HG03064 (cell line): ENCODE measurements around the gene GAB1.
A peak's percentile ranks its signal among the peaks of the same experiment; 100 is the strongest.

ENCODE experiments used
- ATAC-seq: cut with Tn5 transposase; IDR thresholded peaks from one replicate; pipeline ENCODE4 v1.9.1; 2021; ENCODE audit warnings: low read depth; ENCODE audit not compliant: unreplicated experiment

GAB1 gene

DNA sequence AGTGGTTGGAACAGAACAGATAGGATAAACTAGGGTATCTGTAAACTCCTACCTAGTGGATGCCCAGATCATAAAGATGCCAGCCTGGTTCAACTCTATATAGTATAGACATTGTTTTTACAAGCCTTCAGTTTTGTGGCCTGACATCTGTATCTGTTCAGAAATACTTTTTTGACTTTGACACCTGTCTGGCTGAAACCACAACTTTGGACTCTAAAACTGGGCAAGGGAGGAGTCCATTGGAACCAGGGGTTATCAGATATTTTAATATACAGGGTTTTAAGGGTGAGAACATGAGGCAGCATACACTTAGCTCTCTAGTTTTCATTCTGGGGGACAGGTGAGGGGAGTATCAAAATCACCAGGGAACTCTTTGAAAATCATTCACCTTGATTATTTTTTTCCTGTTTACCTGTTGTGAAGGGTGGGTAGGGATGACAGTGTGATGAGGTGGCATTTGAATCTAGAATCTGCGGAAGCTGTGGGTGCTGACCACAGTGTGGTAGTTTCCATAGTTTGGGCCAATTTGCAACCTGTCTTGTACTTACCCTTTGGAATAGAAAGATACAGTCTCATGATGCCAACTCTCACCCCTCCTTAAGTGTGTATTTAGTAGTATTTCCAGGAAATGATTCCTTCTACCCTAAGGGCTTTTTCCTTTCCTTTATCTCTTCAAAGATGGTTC lies 20.6 kb downstream of the GAB1 start:
- no peak for ATAC-seq

DNA sequence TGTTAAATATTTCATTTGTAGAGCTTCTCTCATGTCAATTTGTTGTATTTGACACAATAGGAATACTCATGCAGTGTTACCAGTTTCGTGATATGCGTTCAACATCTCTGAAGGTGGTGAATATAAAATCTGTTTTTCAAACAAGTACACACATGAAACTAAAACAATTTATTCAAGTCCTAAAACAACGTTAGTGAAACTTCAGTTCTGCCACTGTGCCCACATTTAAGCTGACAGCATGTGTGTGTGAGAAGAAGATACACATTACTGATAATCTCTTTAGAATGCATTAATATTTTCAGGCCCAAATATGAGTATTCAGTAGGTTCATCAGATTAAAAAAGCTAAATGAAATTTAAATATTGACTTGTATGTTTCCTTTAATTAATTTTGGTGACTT lies 21.7 kb downstream of the GAB1 start:
- no peak for ATAC-seq

DNA sequence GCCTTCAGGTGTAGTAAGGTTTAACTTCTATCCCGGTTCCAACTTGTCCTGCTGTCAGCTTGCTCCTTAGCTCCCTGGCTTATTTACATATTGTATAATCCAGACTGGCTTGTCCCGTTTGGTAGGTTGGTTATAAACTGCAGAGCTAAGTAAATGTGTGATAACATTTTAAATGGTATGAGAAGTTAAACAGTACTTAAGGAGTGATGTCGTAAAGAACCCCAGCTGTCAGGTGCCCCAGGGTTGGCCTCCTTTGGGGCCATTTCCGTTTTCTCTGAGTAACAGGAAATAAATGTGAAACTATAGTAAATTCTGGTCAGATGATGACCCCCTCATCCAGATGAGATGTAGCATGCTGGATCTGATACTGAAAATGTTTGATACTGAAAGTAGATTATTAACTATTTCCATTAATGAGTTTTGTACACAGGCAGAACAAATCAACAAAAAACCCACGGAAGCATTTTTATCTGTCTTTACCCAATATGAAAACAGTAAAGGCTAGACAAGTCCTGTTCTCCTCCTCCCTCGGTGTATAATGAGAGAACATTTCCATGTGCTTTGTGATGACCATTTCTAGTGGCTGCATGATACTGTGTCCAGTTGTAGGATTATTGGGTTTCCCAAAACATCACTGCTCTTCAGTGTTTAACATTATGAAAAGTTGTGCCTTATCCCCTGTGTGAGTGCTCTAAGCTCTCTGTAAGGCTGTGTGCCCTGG lies 22.4 kb downstream of the GAB1 start:
- peak; percentile 90 for ATAC-seq

DNA sequence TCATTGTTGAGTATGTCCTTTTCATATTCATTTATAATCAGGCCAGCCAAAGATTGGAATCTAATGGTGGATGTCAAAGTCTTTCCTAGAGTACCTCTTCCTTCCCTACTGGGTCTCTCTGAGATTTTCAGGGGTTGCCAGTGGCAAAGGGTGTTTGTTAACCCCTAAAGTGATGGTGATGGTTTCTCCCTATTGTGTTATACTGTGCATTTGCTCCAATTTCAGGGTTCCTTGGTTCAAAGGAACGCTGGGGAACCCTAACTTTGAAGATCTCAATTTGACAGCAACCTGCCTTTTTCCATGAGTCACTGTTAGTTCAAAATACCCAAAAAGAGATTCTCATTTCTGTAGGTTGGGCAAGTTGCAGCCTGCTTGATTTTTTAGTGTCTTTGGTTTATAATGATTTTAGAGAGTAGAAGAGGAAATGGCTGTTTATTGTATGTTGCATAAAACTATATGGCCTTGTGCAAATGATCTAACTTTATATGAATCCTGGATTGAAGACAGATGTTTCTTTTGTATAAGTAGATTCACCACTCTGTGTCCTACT lies 23.0 kb downstream of the GAB1 start:
- no peak for ATAC-seq

DNA sequence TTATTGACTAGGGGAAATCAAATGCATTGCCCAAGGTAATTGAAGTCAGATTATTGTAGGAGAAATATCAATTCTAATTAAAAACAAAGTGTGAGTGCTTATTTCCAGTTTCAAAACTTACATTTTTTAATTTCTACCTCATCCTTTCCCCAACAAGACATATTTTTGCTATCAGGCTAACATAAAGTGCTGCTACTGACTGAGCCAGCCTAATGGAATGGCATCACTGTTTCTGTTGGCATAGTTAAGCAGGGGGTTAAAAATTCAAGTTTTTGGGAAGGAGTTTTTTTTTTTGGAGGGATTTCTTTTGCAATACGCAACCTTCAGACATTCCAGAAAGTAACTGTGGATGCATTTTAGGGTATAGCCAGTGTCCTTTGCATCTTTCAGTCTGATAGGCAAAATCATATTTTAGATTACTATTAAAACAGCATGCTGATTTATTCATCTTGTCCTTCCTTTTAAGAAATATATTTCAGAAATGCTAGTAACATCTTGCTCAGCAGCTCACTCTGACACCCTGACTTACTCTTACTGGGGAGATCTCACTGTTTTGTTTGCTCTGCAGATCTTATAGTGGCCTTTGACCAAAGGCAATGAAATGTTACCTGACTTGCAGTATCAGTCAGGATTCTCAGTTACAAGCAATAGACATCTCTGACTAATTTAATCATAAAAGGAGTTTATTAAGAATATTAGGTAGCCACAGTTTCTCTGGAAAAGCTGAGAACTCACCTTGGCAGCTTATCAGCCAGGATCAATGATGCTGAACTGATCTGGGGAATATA lies 24.4 kb downstream of the GAB1 start:
- no peak for ATAC-seq

DNA sequence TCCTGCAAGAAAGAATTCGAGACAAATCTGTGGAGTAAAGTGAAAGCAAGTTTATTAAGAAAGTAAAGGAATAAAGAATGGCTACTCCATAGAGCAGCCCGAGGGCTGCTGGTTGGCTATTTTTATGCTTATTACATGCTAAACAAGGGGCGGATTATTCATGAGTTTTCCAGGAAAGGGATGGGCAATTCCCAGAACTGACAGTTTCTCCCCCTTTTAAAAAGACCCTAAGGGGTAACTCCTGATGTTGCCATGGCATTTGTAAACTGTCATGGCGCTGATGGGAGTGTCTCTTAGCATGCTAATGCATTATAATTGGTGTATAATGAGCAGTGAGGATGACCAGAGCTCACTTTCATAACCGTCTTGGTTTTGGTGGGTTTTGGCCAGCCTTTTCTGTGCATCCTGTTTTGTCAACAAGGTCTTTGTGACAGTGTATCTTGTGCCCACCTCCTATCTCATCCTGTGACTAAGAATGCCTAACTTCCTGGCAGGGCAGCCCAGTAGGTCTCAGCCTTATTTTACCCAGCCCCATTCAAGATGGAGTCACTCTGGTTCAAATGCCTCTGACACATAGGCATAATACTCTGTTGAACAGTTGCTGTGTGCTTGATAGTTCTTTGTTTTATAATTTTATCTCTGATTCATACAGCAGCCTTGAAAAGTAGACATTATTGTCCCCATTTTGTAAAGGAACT lies 25.8 kb downstream of the GAB1 start:
- no peak for ATAC-seq

DNA sequence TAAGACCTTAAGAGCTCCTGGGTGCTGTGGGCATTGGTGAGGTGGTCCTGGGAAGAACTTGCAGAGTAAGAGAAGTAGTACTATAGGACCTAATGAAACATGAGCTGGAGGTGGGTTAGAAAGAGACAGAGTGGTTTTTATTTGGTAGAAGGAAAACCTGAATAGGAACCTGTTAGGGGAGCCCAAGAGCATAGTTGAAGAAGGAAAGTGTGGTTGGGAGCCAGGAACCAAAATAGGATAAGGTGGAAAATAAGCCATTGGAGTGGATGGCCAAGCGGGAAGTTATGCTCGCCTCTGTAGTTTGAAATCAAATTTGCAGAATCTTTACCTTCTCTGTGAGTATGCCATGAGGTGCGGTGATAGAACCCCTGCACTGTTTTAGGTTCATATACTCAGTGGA lies 26.7 kb downstream of the GAB1 start:
- ATAC-seq = no peak

DNA sequence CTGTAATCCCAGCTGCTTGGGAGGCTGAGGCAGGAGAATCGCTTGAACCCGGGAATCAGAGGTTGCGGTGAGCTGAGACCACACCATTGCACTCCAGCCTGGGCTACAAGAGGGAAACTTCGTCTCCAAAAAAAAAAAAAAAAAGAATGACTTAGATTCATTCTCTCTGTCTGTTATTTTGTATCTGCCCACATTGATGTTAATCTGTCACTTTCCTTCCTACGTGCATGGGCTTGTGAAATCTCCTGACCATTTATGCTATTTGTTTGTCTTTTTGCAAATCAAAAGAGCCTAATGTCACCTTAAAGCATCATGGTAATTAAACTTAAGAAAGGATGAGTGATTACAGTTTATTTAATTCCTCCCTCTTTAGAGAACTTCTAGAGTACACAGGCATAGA lies 27.4 kb downstream of the GAB1 start:
- no peak for ATAC-seq

DNA sequence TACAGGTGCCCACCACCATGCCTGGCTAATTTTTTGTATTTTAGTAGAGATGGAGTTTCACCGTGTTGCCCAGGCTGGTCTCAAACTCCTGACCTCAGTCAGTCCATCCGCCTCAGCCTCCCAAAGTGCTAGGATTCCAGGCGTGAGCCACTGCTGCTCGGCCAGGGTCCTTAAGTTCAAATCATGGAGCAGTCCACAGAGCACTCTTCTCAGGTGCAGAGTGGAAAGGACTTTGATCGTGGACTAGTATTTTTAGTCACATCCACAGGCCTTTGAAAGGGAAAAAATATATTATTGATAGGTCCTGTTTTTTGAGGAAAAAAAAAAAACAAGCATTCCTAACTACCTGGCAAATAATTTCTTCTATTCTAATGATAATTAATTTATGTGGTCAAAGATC lies 31.2 kb downstream of the GAB1 start:
- ATAC-seq = no peak

DNA sequence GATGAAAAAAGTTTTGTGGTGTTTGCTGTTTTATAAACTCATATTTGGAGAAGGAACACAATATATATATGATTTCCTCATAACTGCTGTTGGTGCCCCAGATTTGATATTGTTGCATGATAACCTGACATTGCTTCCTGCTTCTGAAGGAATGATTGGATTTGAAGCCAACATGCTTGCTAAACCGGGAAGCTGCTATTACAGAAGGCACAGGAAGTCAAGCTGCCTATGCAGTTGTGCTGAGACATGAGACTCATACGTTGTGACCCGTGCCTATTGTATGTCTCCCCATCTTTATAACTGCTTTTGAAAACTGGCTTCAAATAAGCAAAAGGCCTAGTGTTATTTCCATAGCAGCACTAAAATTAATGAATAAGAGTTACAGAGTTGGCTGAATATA lies 32.9 kb downstream of the GAB1 start:
- no peak for ATAC-seq

DNA sequence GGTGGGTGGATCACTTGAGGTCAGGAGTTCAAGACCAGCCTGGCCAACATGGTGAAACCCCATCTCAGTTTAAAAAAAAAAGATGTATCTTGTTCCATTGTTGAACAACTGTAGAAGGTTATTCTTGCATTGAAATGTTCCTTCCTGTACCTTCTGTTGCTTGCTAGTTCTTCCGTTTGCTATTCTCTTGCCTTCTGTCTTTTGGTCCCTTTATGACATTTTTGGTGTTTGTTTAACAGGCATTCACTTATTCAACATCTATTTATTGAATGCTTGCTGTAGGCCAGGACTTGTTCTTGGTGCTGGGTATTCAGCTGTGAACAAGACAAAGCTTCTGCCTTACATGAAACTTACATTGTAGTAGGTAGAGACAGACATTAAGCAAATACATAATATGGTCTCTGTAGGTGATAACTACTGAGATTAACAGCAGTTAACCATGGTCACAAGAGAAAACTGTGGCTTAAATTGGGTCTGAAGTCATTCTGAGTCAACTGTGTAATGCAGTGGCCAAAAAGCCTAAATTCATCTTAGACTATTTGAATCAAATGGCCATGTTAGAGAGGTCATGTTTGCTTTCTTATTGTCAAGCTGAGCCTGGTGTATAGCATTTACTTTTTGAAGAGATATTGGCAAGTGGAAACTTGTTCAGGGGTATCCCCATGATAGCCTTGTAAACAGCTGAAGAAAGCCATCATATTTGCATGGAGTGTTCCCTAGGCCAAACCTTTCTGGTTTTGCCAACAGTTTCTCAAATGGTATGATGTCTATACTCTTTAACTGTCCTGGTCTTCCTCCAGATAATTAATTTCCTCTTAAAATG lies 35.6 kb downstream of the GAB1 start:
- ATAC-seq = peak; percentile 46

DNA sequence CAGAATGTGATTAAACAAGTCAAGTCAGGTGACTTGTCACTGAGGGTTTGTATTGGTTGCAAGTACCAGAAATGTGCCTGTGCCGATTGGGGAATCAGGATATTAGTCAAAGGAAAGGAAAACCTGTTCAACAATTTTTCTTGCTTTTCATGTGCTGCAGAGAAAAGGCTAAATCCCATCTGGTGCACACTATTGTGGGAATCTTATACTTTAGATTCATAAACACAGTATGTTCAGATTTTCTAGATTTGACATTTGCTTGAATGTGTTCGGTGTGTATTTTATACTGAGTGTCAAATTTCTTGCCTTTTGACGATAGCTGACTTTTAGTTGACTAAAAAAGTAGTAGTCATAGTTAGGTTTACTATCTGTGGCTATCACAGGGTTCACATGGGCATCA lies 37.6 kb downstream of the GAB1 start:
- no peak for ATAC-seq

DNA sequence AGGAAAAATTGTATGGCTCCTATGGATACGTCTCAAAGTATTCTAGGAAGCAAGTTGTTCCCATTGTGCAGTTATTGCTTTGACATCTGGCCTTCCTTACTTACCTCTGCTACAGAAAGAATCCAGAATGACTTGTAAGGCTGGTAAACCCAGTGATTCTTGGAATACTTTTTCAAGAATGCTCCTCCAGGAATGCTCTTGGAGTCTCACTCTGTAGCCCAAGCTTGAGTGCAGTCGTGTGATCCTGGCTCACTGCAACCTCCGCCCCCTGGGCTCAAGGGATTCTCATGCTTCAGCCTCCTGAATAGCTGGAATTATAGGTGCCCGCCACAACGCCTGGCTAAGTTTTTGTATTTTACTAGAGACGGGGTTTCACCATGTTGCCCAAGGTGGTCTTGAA lies 38.1 kb downstream of the GAB1 start:
- no peak for ATAC-seq

DNA sequence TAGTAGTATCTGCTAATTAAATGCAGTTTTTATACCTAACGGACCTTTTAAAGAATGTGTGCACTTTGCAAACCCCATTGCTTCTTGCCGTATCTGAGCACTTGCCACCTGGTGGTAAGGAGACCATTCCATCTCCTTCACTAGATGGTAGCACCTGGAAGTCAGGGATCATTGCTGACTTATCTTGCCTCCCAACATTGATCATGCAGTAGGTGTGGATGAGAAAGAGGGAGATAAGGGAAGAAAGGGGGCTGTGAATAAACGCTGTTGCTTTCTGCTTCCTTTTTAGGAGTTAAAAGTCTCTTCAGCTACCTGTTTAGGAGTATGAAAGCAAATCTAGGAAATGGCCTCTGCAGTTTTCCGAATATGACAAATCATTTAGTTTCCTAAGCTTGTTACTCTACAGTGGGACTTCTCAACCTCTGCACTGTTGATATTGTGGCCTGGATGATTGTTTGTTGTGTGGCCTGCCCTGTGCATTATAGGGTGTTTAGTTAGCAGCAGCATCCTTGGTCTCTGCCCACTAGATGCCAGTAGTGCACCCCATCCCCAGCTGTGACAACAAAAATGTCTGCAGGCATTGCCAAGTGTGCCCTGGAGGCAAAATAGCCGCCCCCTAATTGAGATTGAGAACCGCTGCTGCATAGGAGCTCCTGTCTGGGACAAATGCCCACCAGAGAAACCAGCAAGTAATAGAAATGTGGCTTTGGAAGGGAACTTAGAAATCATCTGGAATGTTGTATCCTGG lies 38.8 kb downstream of the GAB1 start:
- ATAC-seq = peak; percentile 34

DNA sequence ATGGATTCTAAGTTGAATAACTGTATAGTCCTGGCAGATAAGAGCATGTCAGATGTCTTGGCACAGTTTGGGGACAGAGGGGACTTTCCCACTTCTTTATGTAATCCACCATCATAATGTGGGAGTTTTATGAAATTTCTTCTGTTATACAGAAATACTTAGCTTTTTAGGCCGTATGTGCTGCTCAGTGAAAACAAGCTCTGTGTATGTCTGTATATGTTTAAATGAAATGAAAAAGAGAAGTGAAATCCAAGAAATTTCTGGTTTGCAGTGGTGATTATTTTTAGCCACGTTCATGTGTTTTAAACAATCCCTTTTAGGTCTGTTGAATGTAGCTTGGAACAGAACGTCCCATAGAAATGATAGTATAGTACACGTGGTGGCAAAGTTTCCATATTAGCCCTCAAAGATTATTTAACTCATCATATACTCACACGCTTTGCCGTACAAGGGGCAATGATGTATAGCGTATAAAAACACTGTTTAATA lies 41.0 kb downstream of the GAB1 start:
- ATAC-seq = peak; percentile 59

DNA sequence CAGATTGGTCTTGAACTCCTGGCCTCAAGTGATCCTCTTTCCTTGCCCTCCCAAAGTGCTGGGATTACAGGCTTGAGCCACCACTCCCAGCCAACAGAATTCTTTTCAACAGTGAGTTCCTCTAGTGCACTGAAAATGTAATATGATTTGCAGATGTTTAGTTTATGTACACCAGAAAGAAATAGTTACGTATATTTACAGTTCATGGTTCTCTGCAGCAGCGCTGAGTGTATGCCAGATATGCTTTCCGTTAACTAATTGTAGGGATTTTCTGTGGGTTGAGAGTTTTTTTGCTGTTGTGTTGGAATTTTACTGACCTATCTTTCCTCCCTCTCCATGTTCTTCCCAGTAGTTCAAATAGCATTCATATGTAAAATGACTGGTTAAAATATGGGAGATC lies 44.0 kb downstream of the GAB1 start:
- no peak for ATAC-seq

DNA sequence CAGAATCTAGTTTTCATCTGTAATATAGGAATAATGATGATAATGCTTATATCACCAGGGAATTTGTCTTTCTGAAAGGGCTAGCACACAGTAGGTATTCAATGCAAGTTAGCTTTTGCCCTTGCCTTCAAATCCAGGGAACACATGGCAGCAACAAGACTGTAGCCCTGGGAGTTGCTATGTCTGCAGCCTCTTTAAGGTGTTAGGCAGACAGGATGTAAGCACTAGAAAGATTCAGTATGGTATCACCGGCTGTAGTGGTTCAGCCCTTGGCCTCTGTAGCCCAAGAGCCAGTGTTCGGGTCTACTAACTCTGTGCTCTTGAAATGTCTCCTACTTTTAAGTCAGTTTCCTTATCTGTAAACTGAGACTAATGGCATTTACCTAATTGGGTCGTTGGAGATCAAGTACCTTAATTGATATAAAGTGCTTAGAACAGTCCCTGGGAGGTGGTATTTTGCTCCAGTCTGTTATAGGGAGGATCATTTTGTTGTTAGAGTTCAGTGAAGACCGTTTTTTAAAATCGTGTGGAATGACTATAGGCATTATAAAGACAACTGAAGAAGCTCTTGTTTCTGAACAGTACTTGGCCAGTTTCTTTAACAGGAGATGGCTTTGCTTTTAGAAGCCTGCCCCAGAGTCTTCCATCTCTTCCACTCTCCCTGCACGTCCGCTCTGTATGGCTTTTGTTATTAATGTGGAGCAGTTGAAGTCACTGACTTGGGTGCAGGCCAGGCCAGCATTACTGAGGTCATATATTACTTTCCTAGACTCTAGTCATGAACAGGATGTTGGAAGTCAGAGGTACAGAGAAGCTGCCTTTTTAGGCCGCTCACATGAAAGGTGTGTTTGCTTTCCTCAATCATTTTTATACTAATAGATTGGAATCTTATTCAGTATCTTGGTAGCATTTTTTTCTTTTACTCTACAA lies 44.8 kb downstream of the GAB1 start:
- peak; percentile 49 for ATAC-seq

DNA sequence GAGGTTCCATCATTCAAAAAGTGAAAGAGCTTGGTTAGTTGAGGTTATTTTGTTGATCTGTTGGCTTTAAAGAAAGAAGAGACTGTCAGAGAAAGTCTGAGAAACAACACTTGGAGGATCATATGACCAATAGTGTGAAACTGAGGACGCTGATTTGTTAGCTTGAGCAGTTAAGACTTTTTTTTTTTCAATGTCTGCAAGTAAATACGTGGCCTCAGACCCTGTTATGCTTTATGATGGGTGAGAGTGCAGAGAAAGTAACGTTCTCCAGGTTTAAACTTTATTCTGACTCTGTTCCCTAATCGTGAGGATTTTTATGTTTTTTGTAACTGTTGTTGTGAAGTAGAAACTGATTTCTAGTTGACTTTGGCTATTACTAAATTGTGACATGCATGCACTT lies 45.9 kb downstream of the GAB1 start:
- ATAC-seq = no peak
